NAMALWA (cell line): ENCODE measurements around the gene NUDT5.
"Not testable (repeated sequence)": the region's sequence is repeated elsewhere in the genome, so short reads cannot be mapped to it uniquely, and the experiment has no call there.

Source experiments
- DNase-seq: peaks from one replicate; pipeline ENCODE4 v3.0.0-alpha.2; 2015; ENCODE audit warnings: low spot score

NUDT5 gene

DNA sequence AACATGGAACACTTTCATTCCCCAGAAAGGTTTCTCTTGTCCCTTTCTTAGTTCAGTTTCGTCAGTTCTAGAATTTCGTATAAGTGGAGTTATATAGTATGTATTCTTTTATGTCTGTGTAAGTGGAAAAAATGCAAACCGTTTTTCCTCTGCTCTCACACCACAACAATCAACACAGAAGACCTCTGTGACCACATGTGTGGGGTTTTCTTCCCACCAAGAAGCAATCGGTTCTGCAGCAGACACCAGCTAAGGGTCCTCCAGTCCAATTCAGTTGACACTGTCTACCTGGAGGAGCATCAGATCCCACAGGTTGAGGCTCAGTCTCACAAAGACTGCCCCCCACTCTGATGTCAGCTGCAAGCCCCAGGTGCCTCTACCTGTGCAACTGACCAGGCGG is 6.5 kb upstream of the NUDT5 start:
- no peak for DNase-seq

DNA sequence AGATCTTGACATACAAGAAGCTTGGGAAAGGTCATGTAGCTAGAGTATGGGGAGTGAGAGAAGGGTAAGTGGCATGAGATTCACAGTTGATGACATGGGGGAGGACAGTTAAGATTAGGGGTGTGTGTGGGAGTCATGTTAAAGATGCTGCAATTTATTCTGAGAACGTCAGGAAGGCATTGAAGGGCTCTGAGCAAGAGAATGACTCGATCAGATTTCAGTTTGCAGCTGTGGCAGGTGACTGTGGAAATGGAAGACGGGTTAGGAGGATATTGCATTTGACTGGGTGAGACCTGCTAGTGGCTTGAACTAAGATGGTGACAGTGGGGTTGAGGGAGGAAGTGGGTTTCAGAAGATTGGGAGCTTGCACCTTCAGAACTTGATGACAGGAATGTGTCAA is 5.9 kb upstream of the NUDT5 start:
- DNase-seq, result no peak

- no peak for DNase-seq
These were observed 5.2 kb upstream of the NUDT5 start for GRCh38 chr10:12200850-12201249.

DNA sequence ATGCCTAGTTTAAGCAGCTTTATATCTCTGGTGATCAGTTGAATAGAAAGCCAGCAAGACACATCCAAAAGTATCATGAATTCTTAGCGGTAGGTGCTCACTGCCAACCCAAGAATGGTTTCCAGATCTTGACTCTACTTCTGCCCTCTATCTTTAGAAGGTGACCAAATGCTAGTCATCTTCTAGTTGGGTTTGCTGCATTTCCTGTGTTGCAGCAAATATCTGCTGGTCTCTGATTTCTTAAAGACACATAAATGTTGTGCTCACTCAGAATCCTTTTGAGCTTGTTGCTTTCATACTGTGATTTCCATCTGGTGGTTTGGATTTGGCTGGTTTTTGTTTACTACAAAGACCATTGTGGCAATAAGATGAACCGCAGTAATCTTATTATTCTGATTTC is 2.5 kb upstream of the NUDT5 start:
- DNase-seq, result peak; percentile 23

- no peak for DNase-seq
These were observed 980 bp upstream of the NUDT5 start for GRCh38 chr10:12196531-12197211.

DNA sequence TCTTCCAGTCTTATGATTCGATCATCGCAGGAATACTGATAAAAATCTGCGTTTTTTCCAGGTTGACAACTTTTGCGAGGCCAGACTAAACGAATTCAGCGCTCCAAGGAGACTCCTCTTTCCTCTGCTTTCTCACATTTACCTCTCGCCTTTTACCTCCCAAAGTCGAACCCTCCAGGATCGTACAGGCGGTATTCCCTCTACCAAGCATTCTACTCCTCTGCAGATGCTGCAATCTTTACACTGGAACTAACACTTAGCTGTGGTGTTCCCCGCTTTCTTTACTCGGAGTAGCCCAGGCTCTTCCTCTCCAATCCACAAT is 449 bp downstream of the NUDT5 start:
- no peak for DNase-seq

DNA sequence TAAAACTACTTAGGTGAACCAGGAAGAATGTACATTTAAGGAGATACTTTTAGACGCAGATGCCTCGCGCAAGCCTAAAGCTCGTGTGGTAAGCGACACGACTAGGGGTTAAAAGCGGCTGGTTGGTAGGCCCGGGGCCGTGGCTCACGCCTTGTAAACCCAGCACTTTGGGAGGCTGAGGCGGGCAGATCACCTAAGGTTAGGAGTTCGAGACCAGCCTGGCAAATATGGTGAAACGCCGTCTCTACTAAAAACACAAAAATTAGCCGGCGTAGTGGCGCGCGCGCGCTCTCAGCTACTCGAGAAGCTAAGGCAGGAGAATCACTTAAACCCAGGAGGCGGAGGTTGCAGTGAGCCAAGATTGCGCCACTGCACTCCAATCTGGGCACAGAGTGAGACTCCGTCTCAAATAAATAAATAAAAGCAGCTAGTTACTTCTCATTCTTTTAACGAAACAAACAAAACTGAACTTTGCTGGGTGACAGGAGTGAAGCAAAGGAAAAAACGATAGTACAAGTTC is 879 bp downstream of the NUDT5 start:
- peak; percentile 43 for DNase-seq

DNA sequence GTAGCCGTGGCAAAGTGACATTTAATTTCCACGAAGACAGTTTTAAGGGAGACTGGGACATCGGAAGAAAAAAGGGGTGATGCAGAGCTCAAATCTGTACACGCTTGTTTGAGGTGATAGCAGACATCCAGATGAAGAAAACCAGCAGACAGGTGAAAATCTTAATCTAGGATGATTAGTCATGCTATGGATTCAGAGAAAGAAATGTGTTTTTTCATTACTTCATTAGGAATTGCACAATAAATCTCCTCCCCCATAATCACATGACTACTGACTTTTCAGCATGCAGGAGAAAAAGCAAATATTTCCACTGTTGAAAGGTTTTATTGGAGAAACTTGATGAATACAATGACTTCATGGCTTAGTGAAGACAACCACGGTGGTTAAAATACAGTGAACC is 2.5 kb downstream of the NUDT5 start:
- no peak for DNase-seq

- DNase-seq, result no peak
These were observed 4.0 kb downstream of the NUDT5 start for GRCh38 chr10:12191715-12192114.

DNA sequence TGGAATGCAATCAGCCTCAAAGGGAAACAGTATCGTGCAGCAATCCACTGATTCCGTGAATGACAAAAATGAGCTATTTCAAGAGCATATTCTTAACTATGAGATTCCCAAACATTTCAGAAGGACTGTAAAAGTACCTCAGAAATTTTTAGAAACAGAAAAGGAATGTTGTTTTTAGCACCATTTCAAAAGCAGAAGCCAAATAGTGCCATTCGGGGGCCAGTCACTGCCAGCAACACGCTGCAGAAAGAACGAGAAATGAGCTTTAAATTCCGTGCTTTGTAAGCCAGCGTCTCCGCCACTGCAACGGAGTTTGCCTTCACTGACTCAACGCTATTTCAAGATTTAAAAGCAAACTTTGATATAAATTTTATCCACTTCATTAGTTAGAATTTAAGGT is 6.3 kb downstream of the NUDT5 start:
- DNase-seq, result no peak

DNA sequence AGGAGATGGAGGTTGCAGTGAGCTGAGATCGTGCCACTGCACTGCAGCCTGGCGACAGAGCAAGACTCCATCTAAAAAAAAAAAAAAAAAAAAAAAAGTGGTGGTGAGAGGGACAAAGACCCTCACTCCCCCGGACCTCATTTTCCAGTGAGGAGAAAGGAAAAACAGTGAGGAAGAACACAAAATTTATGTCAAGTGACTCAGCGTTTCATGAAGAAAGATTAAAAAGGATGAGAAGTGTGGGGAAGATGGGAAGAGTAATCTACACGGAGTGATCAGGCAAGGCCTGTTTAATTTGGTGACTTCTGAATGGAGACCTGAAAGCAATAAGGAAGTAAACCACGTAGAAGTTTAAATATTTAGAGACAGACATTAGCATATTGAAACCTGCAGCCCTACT is 7.0 kb downstream of the NUDT5 start:
- DNase-seq, result no peak

DNA sequence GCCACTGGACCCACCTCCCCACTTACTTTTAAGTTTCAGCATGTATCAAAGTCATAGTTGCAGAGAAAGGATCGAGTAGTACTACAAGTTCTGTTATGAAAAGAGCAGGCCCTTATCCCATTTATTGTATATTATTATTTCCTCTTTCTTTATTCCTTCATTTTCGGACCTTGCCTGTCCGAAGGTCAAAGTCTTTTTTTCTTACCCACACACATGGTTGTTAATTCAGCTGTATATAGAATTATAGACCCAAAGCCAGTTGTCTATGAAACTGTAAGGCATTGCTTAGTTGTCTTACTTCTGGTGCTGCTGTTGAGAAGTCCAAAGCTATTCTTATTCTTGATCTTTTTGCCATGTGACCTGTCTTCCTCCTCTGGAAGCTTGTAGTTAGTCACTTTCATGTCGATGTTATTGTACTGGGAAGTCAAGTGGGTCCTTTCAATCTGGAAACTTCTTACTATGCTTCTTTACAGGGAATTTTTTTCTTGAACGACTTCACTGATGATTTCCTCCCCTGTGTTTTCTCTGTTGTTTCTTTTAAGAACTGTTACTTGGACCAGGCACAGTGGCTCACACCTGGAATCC is 8.3 kb downstream of the NUDT5 start:
- no peak for DNase-seq

DNA sequence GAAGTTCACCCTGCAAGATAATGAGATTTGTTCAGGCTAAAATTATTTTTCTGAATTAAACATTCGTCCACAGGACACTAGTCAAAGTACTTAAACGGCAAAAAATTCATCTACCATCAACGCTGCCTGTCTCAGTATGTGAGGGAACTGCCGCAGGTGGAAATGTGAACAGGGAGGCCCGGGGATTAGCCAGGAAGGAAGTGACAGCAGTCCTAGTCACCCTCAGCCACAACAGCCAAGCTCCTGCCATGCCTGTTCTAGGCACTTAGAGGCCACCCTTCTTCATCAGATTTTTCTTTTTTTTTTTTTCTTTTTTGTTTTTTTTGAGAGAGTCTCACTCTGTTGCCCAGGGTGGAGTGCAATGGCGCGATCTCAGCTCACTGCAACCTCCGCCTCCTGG is 9.4 kb downstream of the NUDT5 start:
- DNase-seq, result no peak

- no peak for DNase-seq
These were observed 11.5 kb downstream of the NUDT5 start for GRCh38 chr10:12184165-12184564.

DNA sequence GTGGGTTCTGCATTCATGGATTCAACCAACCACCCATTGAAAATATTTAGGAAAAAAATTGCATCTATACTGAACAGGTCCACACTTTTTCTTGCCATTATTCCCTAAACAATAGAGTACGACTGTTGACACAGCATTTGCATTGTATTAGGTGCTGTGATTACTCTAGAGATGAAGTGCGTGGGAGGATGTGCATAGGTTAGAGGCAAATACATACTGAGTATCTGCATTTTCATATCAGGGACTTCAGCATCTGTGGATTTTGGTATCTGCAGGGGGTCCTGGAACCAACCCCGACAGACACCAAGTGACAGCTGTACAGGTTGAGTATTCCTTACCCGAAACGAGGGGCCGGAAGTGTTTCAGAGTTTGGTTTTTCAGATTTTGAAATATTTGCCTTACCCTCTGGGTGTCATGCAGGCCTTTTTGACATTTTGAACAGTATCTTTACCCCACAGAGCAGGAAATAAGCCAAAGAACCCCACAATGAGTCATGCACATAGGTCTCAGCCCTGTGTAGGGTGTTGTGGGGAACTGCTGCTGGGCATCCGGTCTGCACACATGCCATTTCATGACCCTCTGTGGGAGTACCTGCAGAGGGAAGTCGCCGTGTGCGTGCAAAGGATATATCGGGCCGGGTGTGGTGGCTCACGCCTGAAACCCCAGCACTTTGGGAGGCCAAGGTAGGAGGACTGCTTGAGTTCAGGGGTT is 14.5 kb downstream of the NUDT5 start:
- DNase-seq, result no peak

DNA sequence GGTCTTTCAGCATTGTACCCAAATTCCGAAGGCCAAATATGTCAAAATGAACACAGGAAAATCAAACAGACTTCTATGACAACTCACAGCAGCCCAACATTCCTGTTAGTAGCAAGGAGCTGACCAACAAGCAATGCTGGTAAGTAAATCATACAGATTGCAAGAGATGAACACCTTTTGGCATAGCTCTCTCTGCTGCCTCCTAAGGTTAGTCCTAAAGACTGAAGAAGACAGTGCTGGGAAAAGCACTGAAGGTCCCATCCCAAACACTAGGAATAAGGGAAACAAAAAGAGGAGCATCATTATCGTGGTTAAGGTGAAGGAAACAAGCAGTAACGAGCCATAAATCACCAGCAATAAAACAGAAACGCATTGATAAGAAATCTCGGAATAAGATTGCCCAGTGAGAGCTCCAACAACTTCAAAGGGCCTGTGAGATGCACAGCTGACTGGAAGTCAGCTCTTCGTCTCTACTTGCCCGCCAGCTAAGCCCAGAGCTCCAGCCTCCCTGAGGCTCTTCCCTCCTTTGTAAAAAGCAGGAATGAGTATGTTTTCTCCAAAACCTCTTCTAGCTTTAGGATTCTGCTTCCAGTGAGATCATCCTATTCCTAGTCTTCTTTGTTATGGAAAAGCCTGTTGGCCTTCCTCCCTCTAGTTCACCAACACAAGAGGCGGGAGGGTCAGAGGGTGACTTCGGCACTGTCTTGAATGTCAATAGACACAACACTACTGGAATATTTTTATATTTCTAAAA is 15.3 kb downstream of the NUDT5 start:
- no peak for DNase-seq

GRCh38 chr10:12179606-12180170 is 16.0 kb downstream of the NUDT5 start:
- no peak for DNase-seq

DNA sequence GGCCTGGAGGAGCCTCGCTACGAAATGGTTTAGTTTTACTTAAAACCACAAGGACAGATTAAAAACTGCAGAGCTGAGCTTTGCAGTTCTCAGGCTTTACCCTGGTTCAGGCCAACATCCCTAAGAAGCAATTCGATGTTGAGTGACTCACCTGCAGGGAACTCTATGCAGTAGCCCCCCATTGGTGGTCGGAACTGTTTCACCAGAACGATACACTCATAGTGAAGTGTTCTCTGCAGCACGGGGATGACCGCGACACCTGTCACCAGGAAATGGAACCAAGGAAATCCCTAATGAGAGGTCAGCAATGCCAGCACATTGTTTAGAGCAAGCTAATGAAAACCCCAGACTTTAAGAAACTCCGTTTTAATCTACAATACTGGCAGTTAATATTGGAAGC is 18.0 kb downstream of the NUDT5 start:
- DNase-seq, result no peak

DNA sequence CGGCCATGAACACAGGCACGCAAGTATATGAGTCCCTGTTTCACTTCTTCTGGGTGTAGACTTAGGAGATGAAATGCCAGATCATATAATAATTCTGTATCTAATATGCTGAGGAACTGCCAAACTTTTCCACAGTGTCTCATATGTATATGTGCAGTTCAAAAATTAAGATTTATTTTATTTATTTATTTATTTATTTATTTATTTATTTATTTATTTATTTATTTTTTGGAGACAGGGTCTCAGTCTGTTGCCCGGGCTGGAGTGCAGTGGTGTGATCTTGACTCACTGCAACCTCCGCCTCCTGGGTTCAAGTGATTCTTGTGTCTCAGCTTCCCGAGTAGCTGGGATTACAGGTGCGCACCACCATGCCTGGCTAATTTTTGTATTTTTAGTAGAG is 24.2 kb downstream of the NUDT5 start:
- DNase-seq, result not testable (repeated sequence)

DNA sequence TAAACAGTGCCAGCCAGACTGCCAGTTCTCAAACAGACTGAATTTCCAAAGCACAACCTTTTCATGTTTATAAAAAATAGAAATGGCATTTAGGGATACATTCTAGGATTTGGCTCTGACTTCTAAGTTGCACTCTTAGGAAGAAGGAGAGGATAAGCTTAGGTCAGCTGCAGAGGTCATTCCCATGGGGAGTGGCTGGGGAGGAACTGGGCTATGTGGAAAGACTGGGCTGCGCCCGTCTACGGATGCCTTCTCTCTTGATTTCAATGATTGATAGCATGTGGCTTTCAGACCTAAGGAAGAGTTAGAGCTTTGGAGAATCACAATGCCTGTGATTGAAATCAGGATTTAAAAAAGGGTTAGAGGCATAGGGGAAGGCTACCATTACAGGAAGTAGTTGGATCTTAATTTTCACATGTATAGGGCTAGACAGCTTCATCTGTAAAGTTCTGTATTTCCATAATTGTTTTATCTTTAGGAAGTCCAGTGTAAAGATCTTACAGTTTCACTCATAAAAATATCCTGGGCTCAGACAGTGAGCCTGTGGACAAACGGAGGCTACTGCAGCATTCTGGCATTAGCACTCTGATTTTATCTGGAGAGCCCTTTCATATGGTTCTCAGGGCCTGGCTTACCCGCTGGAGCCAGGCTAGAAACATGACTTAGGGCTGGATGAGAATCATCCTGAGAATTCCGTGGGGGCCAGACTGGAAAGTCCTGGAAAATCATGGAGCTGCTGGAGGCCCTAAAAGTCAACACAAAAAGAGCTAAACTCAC is 29.5 kb downstream of the NUDT5 start:
- no peak for DNase-seq

- no peak for DNase-seq
These were observed 30.7 kb downstream of the NUDT5 start for GRCh38 chr10:12165036-12165435.

DNA sequence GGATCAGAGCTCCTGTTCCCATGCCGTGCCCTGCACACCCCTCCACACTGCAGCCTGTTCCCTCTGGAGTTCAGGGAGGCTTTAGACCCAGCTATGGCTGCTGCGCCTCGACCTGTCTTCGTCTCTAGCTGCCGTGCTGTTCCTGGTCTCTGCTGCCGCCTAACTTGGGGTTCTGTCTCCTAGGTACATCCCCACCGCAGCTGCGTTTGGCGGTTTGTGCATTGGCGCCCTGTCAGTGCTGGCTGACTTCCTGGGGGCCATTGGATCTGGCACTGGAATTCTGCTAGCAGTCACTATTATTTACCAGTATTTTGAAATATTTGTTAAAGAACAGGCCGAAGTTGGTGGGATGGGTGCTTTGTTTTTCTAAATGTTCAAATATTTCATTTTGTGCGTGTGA is 31.6 kb downstream of the NUDT5 start:
- DNase-seq, result no peak
